H9 (cell line): Measurements from ENCODE around the gene UQCRFS1. TPM values are rescaled to one million over a fixed set of nuclear protein-coding genes. Genes with fewer than 3 reads are reported as not detected.

Source experiments
- DNase-seq: peaks from one replicate; pipeline ENCODE4 v3.0.0-alpha.2; 2017
- H2AFZ ChIP-seq: one replicate; pipeline ENCODE4 v1.6.1; 2013; ENCODE audit warnings: mild to moderate bottlenecking, low read length, control low read depth, moderate library complexity
- H2AK5ac ChIP-seq: 2 replicates; pipeline ENCODE4 v1.6.1; 2013; ENCODE audit warnings: low read length, control low read depth, mixed read lengths; ENCODE audit not compliant: insufficient read length
- H2BK120ac ChIP-seq: one replicate; pipeline ENCODE4 v1.6.1; 2013; ENCODE audit warnings: low read depth, mild to moderate bottlenecking, low read length, control low read depth, inconsistent platforms; ENCODE audit not compliant: poor library complexity, severe bottlenecking
- H2BK12ac ChIP-seq: 2 replicates; pipeline ENCODE4 v1.6.1; 2013; ENCODE audit warnings: low read length, control low read depth, mixed read lengths, low read depth; ENCODE audit not compliant: insufficient read length
- H2BK15ac ChIP-seq: 2 replicates; pipeline ENCODE4 v1.6.1; 2013; ENCODE audit warnings: low read depth, low read length, control low read depth
- H2BK20ac ChIP-seq: one replicate; pipeline ENCODE4 v1.6.1; 2013; ENCODE audit warnings: low read depth, mild to moderate bottlenecking, low read length, control low read depth, inconsistent platforms; ENCODE audit not compliant: poor library complexity, severe bottlenecking
- H2BK5ac ChIP-seq: 2 replicates; pipeline ENCODE4 v1.6.1; 2013; ENCODE audit warnings: low read length, control low read depth, mixed read lengths; ENCODE audit not compliant: insufficient read length
- H3K14ac ChIP-seq: 2 replicates; pipeline ENCODE4 v1.6.1; 2013; ENCODE audit warnings: low read length, control low read depth; ENCODE audit not compliant: insufficient read depth
- H3K18ac ChIP-seq: 2 replicates; pipeline ENCODE4 v1.6.1; 2013; ENCODE audit warnings: low read depth, mild to moderate bottlenecking, mixed read lengths, low read length, control low read depth; ENCODE audit not compliant: insufficient read length
- H3K23ac ChIP-seq: 2 replicates; pipeline ENCODE4 v1.6.1; 2013; ENCODE audit warnings: low read length, control low read depth, mixed read lengths, low read depth; ENCODE audit not compliant: insufficient read length
- H3K23me2 ChIP-seq: 2 replicates; pipeline ENCODE4 v1.6.1; 2013; ENCODE audit warnings: low read depth, mild to moderate bottlenecking, mixed read lengths, low read length, control low read depth; ENCODE audit not compliant: insufficient read length, poor library complexity, severe bottlenecking
- H3K27ac ChIP-seq: 2 replicates; pipeline ENCODE4 v1.5.1; 2013; ENCODE audit warnings: low read length, control low read depth, mixed read lengths, low read depth; ENCODE audit not compliant: insufficient read length
- H3K27me3 ChIP-seq: 2 replicates; pipeline ENCODE4 v1.6.1; 2013; ENCODE audit warnings: low read length, control low read depth, inconsistent platforms; ENCODE audit not compliant: insufficient read depth
- H3K4ac ChIP-seq: 2 replicates; pipeline ENCODE4 v1.6.1; 2013; ENCODE audit warnings: low read depth, mild to moderate bottlenecking, control low read depth, inconsistent platforms, low read length, moderate library complexity
- H3K4me1 ChIP-seq: 2 replicates; pipeline ENCODE4 v1.6.1; 2013; ENCODE audit warnings: low read length, control low read depth, inconsistent platforms; ENCODE audit not compliant: insufficient read depth
- H3K4me2 ChIP-seq: 2 replicates; pipeline ENCODE4 v1.6.1; 2013; ENCODE audit warnings: low read length, control low read depth, mixed read lengths; ENCODE audit not compliant: insufficient read length, insufficient read depth
- H3K56ac ChIP-seq: 2 replicates; pipeline ENCODE4 v1.6.1; 2013; ENCODE audit warnings: low read depth, mild to moderate bottlenecking, mixed read lengths, low read length, control low read depth; ENCODE audit not compliant: insufficient read length
- H3K79me1 ChIP-seq: 2 replicates; pipeline ENCODE4 v1.6.1; 2013; ENCODE audit warnings: low read depth, mild to moderate bottlenecking, moderate library complexity, low read length, control low read depth, inconsistent platforms; ENCODE audit not compliant: insufficient read depth, poor library complexity, severe bottlenecking
- H3K79me2 ChIP-seq: 2 replicates; pipeline ENCODE4 v1.6.1; 2013; ENCODE audit warnings: low read length, control low read depth, inconsistent platforms; ENCODE audit not compliant: insufficient read depth
- H3K9ac ChIP-seq: 2 replicates; pipeline ENCODE4 v1.6.1; 2013; ENCODE audit warnings: low read length, control low read depth, mixed read lengths; ENCODE audit not compliant: insufficient read length; ENCODE audit errors: extremely low read depth
- H3K9me3 ChIP-seq: one replicate; pipeline ENCODE4 v1.6.1; 2013; ENCODE audit warnings: low read depth, low read length, inconsistent platforms; ENCODE audit not compliant: control insufficient read depth
- H3T11ph ChIP-seq: one replicate; pipeline ENCODE4 v1.6.1; 2013; ENCODE audit warnings: mild to moderate bottlenecking, low read length, control low read depth, inconsistent platforms
- H4K20me1 ChIP-seq: one replicate; pipeline ENCODE4 v1.6.1; 2013; ENCODE audit not compliant: control insufficient read depth, insufficient read length, insufficient read depth
- H4K5ac ChIP-seq: 2 replicates; pipeline ENCODE4 v1.6.1; 2013; ENCODE audit warnings: low read depth, mild to moderate bottlenecking, mixed read lengths, low read length, control low read depth; ENCODE audit not compliant: insufficient read length
- H4K8ac ChIP-seq: replicated peaks from 2 replicates; pipeline ENCODE4 v1.6.1; 2013; ENCODE audit warnings: low read length, control low read depth, mixed read lengths, low read depth; ENCODE audit not compliant: insufficient read length
- H4K91ac ChIP-seq: 2 replicates; pipeline ENCODE4 v1.6.1; 2013; ENCODE audit warnings: low read depth, mild to moderate bottlenecking, moderate library complexity, mixed read lengths, low read length, control low read depth; ENCODE audit not compliant: insufficient read length
- H3K27ac Mint-ChIP-seq, 3 experiments: 2 replicates in 2 of 3; 3 replicates in 1 of 3; pipeline ENCODE4 v1.8.0; 2020 to 2021; ENCODE audit warnings: mixed read lengths in 3 of 3, mild to moderate bottlenecking in 1 of 3, moderate library complexity in 1 of 3
- H3K27me3 Mint-ChIP-seq: 2 replicates; pipeline ENCODE4 v1.8.0; 2021; ENCODE audit warnings: low read depth, mild to moderate bottlenecking, moderate library complexity, mixed read lengths
- H3K36me3 Mint-ChIP-seq, 3 experiments: 2 replicates in 2 of 3; 3 replicates in 1 of 3; pipeline ENCODE4 v1.8.0; 2020 to 2021; ENCODE audit warnings: low read depth in 3 of 3, mixed read lengths in 3 of 3; ENCODE audit not compliant: insufficient read depth in 1 of 3
- H3K4me1 Mint-ChIP-seq, 2 experiments: 2 replicates each; pipeline ENCODE4 v1.8.0; 2020; ENCODE audit warnings: mixed read lengths in 2 of 2
- H3K4me3 Mint-ChIP-seq, 2 experiments: 2 replicates in 1 of 2; 3 replicates in 1 of 2; pipeline ENCODE4 v1.8.0; 2020 to 2021; ENCODE audit warnings: mild to moderate bottlenecking in 2 of 2, mixed read lengths in 2 of 2, moderate library complexity in 1 of 2
- H3K9me3 Mint-ChIP-seq, 2 experiments: 2 replicates in 1 of 2; 3 replicates in 1 of 2; pipeline ENCODE4 v1.8.0; 2020; ENCODE audit warnings: mild to moderate bottlenecking in 2 of 2, mixed read lengths in 2 of 2, moderate library complexity in 1 of 2
- CTCF ChIP-seq: fragments of 200-600 bp; sonication (generic); conservative IDR thresholded peaks from 3 replicates; pipeline ENCODE4 v1.8.0; 2021; ENCODE audit warnings: antibody characterized with exemption, mild to moderate bottlenecking
- WGBS: extraction: QIAGEN DNeasy Blood & Tissue Kit; methylation state at CpG from one replicate; pipeline ENCODE4 v1.1.7; 2013; ENCODE audit warnings: missing lambda C conversion rate, low lambda C conversion rate, mixed read lengths; ENCODE audit not compliant: insufficient read length; ENCODE audit errors: extremely low coverage; 5-methylcytosine and 5-hydroxymethylcytosine counted together
- total RNA-seq: library from RNA; stranded (reverse); gene quantifications from 2 replicates; pipeline ENCODE4 v1.2.1, GENCODE V29; 2021

The UQCRFS1 gene
- total RNA-seq, 1 experiment from 2014 or later = 46.1 TPM

- no CpG with 5 or more reads among the region's 8 CpGs for WGBS
- Histone ChIP-seq H2BK5ac (no peak overlapping the region), H4K5ac (no peak overlapping the region), H3K79me1 (no peaks in the 10 kb centered on the region), H4K8ac (no peak overlapping the region), H4K20me1 (no peaks in the 10 kb centered on the region), H2BK15ac (no peak overlapping the region), H2BK12ac (no peak overlapping the region), H4K91ac (no peak overlapping the region), H2AK5ac (no peak overlapping the region), H2BK20ac (no peak overlapping the region), H2AFZ (no peak overlapping the region), H3K14ac (no peak overlapping the region), H3T11ph (no peak overlapping the region), H3K4ac (no peak overlapping the region), H3K4me2 (no peak overlapping the region), H3K27ac (no peak overlapping the region), H3K23me2 (no peaks in the 10 kb centered on the region), H3K56ac (no peak overlapping the region), H3K9me3 (peaks cover 6% of the 10 kb centered on the region), H3K18ac (no peak overlapping the region), H3K23ac (no peak overlapping the region), H3K79me2 (no peaks in the 10 kb centered on the region), H3K4me1 (no peaks in the 10 kb centered on the region), H3K9ac (no peak overlapping the region), H3K27me3 (no peaks in the 10 kb centered on the region), H2BK120ac (no peak overlapping the region)
- H3K27me3 Mint-ChIP-seq = peaks cover 13% of the 10 kb centered on the region
- H3K36me3 Mint-ChIP-seq = peaks cover 4 to 12% (median 10%) of the 10 kb centered on the region in 3 experiments; a peak in 4 of 7 replicates
- no peak overlapping the region for H3K4me3 Mint-ChIP-seq
- no peak overlapping the region for H3K27ac Mint-ChIP-seq
- peaks cover 8 to 13% of the 10 kb centered on the region in 2 experiments for H3K9me3 Mint-ChIP-seq
- no peak for TF ChIP-seq CTCF
- DNase-seq = no peak
- H3K4me1 Mint-ChIP-seq = peaks cover 28 to 29% of the 10 kb centered on the region in 2 experiments
Observed at GRCh38 chr19:29255912-29256311, 43.0 kb upstream of the UQCRFS1 start.
